WERI-Rb-1 (cell line): ENCODE data around the gene MPP7.
"Not testable (repeated sequence)": the region's sequence is repeated elsewhere in the genome, so short reads cannot be mapped to it uniquely, and the experiment has no call there.

Experiments
- DNase-seq: peaks from one replicate; pipeline ENCODE4 v3.0.0-alpha.2; 2020
- H3K27ac ChIP-seq: fragments of 250-450 bp; sonication (Bioruptor Pico); 2 replicates; pipeline ENCODE4 v1.5.1; 2020; ENCODE audit warnings: mild to moderate bottlenecking, moderate library complexity
- H3K27me3 ChIP-seq: fragments of 250-450 bp; sonication (Bioruptor Pico); 2 replicates; pipeline ENCODE4 v1.5.1; 2021; ENCODE audit warnings: mild to moderate bottlenecking, low read depth, moderate library complexity; ENCODE audit not compliant: insufficient read depth, severe bottlenecking
- H3K36me3 ChIP-seq: fragments of 250-450 bp; sonication (Bioruptor Pico); 2 replicates; pipeline ENCODE4 v1.5.1; 2020; ENCODE audit warnings: mild to moderate bottlenecking, moderate library complexity
- H3K4me3 ChIP-seq: 2 replicates; pipeline ENCODE4 v1.5.1; 2011; ENCODE audit warnings: low read depth, mild to moderate bottlenecking, control low read depth, low read length
- H3K9me3 ChIP-seq: fragments of 250-450 bp; sonication (Bioruptor Pico); 2 replicates; pipeline ENCODE4 v1.5.1; 2021; ENCODE audit warnings: mild to moderate bottlenecking, moderate library complexity; ENCODE audit not compliant: severe bottlenecking
- TF ChIP-seq, protein P1 (sequence below): IDR thresholded peaks from 2 replicates; pipeline ENCODE4 v1.5.1; 2011; ENCODE audit warnings: low read depth, mild to moderate bottlenecking, control low read depth, inconsistent platforms, low read length

The MPP7 gene

DNA sequence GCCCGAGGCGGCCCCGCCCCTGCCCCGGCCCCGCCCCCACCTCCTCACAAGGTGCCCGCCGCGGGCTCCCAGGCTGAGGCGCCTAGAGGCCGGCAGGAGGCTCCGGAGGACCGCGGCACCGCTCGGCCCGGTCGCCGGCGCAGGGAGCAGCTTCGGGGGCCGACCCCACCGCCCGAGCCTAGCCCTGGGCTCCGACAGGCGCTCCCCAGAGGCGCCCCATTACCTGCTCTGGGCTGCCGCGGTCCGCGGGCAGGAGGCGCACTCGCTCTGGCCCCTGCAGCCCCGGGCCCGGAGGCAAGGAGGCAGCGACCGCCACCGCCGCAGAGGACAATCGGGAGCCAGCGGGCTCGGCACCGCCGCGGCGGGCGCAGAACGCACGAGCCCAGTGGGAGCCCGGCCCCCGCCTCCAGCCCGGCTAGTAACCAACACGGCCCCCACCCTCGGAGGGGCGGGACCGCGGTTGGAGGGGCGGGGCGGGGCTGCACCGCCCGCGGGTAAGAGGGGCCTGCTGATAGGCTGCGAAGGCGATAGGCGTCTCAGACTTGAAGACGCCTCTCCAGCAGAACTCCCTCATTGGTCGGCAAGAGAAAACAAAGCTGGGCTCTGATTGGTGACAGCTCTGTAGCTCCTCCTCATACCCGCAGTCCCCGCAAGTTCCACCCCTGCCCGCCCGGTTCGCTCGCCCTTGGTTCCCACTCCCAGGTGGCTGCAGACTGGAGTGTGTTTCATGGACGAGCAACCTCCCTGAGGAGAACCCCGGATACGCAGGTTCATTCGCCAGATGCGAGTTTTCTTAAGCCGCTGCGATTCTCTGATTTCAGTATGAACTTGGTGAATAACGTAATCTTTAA, at the start of gene MPP7:
Gene MPP7 (minus strand): TSS at position 427 of the 851 bp plus-strand sequence. CDS start 64,460 bp downstream, outside the sequence.
- peak; percentile 91 for DNase-seq
- peak within 1 kb of the TSS; percentile 78 for H3K27ac ChIP-seq

DNA sequence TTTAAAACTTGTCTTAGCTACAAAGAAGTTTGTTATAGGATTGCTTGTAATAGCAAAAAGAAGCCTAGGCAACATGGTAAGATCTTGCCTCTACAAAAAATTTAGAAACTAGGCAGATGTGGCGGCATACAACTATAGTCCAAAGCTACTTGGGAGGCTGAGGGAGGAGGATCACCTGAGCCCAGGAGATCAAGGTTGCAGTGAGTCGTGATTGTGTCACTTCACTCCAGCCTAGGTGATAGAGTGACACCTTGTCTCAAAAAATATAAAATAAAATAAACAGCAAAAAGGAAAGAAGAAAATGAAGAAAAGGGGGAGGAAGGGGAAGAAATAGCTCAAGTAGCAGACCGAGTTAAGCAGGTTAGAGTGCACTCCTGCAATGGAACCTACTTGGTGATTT, 47.0 kb upstream of the MPP7 start:
- H3K9me3 ChIP-seq: no peaks in the 10 kb centered on the region
- no peaks in the 10 kb centered on the region for H3K36me3 ChIP-seq
- H3K27me3 ChIP-seq: no peaks in the 10 kb centered on the region
- no peak for DNase-seq
- H3K4me3 ChIP-seq: no peak overlapping the region
- H3K27ac ChIP-seq: no peak overlapping the region
- TF ChIP-seq, protein P1, sequence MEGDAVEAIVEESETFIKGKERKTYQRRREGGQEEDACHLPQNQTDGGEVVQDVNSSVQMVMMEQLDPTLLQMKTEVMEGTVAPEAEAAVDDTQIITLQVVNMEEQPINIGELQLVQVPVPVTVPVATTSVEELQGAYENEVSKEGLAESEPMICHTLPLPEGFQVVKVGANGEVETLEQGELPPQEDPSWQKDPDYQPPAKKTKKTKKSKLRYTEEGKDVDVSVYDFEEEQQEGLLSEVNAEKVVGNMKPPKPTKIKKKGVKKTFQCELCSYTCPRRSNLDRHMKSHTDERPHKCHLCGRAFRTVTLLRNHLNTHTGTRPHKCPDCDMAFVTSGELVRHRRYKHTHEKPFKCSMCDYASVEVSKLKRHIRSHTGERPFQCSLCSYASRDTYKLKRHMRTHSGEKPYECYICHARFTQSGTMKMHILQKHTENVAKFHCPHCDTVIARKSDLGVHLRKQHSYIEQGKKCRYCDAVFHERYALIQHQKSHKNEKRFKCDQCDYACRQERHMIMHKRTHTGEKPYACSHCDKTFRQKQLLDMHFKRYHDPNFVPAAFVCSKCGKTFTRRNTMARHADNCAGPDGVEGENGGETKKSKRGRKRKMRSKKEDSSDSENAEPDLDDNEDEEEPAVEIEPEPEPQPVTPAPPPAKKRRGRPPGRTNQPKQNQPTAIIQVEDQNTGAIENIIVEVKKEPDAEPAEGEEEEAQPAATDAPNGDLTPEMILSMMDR: no peak

More for the DNA sequence above, at the start of gene MPP7:
- H3K9me3 ChIP-seq: no peaks in the 10 kb centered on the region
- peak within 1 kb of the TSS; percentile 66 for H3K4me3 ChIP-seq
- TF ChIP-seq, protein P1: peak; percentile 19; the same call in 1 of the 2 replicates
- no peaks in the 10 kb centered on the region for H3K27me3 ChIP-seq
- H3K36me3 ChIP-seq: no peaks in the 10 kb centered on the region

DNA sequence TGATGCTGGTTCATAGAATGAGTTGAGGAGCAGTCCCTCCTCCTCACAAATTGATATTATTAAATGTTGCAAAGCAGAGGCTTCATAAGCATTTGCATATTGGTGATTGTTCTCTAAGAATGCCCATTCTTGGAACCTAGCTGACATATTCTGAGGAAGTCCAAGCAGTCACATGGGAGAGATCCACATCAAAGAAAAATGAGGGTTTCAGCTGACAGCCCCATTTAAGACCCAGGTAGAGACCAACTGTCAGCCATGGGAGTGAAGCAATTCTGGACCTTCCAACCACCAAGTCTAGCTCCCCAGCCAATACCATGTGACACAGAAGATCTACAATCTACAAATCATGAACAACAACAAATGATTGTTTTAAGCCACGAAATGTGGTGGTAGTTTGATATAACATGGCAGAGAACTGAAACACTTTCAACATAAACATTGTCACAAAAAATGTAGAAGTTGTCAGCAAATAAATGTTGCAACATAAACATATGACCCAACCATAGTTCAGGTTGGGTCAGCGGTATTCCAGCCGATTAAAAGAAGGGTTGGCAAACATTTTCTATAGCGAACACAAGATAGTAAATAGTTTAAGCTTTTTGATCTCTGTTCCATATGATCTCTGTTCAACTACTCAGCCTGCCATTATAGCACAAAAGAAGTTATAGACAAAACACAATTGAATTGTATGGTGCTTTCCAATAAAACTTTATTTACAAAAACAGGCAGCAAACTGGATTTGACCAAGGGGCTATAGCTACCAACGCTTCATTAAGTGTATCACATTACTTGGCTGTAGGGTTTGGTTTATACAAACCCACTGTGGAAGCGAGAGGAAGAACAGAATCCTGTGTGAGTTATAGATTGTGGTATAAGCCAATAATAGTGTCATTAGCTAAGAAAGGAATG, 41.4 kb upstream of the MPP7 start:
- TF ChIP-seq, protein P1: no peak
- H3K27ac ChIP-seq: no peak overlapping the region
- H3K36me3 ChIP-seq: no peaks in the 10 kb centered on the region
- no peaks in the 10 kb centered on the region for H3K9me3 ChIP-seq
- H3K27me3 ChIP-seq: no peaks in the 10 kb centered on the region
- DNase-seq: no peak
- H3K4me3 ChIP-seq: no peak overlapping the region

DNA sequence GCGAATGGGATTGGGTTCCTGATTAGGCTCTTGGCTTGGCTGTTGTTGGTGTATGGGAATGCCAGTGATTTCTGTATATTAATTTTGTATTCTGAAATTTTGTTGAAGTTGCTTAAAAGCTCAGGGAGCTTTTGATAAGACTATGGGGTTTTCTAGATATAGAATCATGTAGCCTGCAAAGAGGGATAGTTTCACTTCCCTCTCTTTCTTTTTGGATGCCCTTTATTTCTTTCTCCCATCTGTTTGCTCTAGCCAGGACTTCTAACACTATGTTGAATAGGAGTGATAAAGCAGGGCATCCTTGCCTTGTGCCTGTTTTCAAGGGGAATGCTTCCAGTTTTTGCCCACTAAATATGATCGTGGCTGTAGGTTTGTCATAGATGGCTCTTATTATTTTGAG, 40.4 kb upstream of the MPP7 start:
- TF ChIP-seq, protein P1: no peak
- no peak overlapping the region for H3K27ac ChIP-seq
- no peaks in the 10 kb centered on the region for H3K9me3 ChIP-seq
- no peak for DNase-seq
- no peaks in the 10 kb centered on the region for H3K27me3 ChIP-seq
- no peaks in the 10 kb centered on the region for H3K36me3 ChIP-seq
- no peak overlapping the region for H3K4me3 ChIP-seq

DNA sequence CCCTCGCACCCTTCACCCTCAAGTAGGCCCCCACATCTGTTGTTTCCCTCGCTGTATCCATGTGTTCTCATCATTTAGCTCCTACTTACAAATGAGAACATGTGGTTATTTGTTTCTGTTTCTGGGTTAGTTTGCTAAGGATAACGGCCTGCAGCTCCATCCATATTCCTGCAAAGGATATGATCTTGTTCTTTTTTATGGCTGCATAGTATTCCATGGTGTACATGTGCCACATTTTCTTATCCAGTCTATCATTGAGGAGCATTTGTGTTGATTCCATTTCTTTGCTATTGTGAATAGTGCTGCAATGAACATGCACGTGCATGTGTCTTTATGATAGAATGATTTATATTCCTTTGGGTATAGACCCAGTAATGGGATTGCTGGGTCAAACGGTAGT, 38.8 kb upstream of the MPP7 start:
- H3K9me3 ChIP-seq, H3K36me3 ChIP-seq, H3K4me3 ChIP-seq, H3K27ac ChIP-seq, DNase-seq, H3K27me3 ChIP-seq: not testable (repeated sequence)

DNA sequence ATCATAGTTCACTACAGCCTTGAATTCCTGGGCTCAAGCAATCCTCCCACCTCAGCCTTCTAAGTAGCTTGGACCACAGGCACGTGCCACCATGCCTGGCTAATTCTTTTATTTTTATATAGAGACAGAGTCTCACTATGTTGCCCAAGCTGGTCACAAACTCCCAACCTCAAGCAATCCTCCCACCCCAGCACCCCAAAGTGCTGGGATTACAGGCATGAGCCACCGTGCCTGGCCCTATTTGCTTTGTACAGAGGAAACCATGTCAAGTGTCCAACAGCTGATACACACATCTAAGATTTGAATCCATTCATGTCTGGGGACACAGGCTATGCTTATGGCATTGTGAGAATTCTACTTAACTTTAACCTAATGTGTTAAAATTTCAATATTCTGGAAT, 29.9 kb upstream of the MPP7 start:
- TF ChIP-seq, protein P1: no peak
- H3K9me3 ChIP-seq: no peaks in the 10 kb centered on the region
- no peak for DNase-seq

More for the DNA sequence above, 29.9 kb upstream of the MPP7 start:
- H3K27me3 ChIP-seq: no peaks in the 10 kb centered on the region
- no peaks in the 10 kb centered on the region for H3K36me3 ChIP-seq
- H3K4me3 ChIP-seq: no peak overlapping the region
- no peak overlapping the region for H3K27ac ChIP-seq
